ENCODE data around the gene OR4C45. TPM values are rescaled to one million over a fixed set of nuclear protein-coding genes. Genes with fewer than 3 reads are reported as not detected.

OR4C45 gene
- total and polyA plus RNA-seq, 2 of the 8 experiments (the other 6 are each of a cell fraction or from before 2014, with no cell fraction given): not detected

DNA sequence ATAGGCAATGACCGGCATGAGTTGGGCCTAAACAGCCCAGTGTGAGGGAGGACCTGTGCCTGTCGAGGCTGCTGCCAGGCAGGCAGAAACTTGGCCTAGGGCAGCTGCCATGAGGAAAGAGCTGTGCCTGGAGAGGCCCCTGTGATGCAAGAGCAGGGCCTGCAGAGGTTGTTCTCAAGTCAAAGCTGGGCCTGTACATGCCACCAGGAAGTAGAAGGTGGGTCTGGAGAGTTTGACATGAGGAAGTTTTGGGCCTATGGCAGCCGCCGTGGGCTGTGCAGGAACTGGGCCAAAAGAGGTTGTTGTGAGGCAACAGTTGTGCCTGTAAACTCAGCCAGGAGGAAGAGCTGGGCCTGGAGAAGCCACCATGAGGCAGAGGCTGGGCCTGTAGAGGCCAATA is 43.2 kb downstream of the OR4C45 start:
- H4K91ac ChIP-seq (replicated peaks; ENCODE audit: insufficient read length, low read length): no peak overlapping the region
- H3K18ac ChIP-seq (ENCODE audit: extremely low read depth, low read length): no peak overlapping the region
- no peak overlapping the region for H2BK5ac ChIP-seq (ENCODE audit: low read depth, low read length)
- H3K27ac ChIP-seq (ENCODE audit: low read depth, low read length): no peak overlapping the region
- no peaks in the 10 kb centered on the region for H3K36me3 ChIP-seq (ENCODE audit: control insufficient read depth in 2 of 4, insufficient read depth in 4 of 4, low read length in 3 of 4)
- H3K9ac ChIP-seq (replicated peaks in 1 of 4; ENCODE audit: extremely low read depth in 1 of 4, low read depth in 3 of 4, low read length in 3 of 4): no peak overlapping the region
- DNase-seq (ENCODE audit: low read depth in 1 of 2, low spot score in 2 of 2) (no peak), FAIRE-seq (no peak)
- 73% methylated on average over 4 of the region's 4 CpGs; no CpG with 5 or more reads in 1 of the 2 experiments for WGBS, 2 experiments (ENCODE audit: extremely low coverage in 1 of 2, insufficient coverage in 1 of 2, insufficient read length in 1 of 2, insufficient replicate concordance in 2 of 2, low coverage in 1 of 2, low lambda C conversion rate in 2 of 2, missing lambda C conversion rate in 1 of 2)
- H2AFZ ChIP-seq (ENCODE audit: low read length): no peak overlapping the region
- H2AK5ac ChIP-seq (ENCODE audit: low read depth, low read length): no peak overlapping the region
- no peak overlapping the region for H2BK120ac ChIP-seq (replicated peaks; ENCODE audit: low read depth, low read length)
- H4K20me1 ChIP-seq (replicated peaks in 1 of 2; ENCODE audit: control insufficient read depth in 1 of 2, insufficient read depth in 2 of 2, low read length in 2 of 2): no peaks in the 10 kb centered on the region
- H3K9me3 ChIP-seq (ENCODE audit: insufficient read depth in 2 of 2, low read depth in 1 of 2, low read length in 1 of 2): peaks cover 85 to 93% of the 10 kb centered on the region in 2 experiments
- no peaks in the 10 kb centered on the region for H3K27me3 ChIP-seq (replicated peaks in 1 of 4; ENCODE audit: control insufficient read depth in 3 of 4, extremely low read depth in 1 of 4, insufficient read depth in 3 of 4, low read length in 3 of 4)
- ChIA-PET CTCF (ENCODE audit: partially characterized antibody) (no interaction called here), POLR2A (ENCODE audit: partially characterized antibody) (no interaction called here)
- H2BK15ac ChIP-seq (ENCODE audit: low read length): no peak overlapping the region
- no peak overlapping the region for H3K4me3 ChIP-seq (ENCODE audit: extremely low read depth in 1 of 4, insufficient read depth in 2 of 4, low read depth in 3 of 4, low read length in 4 of 4)
- H4K5ac ChIP-seq (ENCODE audit: insufficient read length, low read depth, low read length): no peak overlapping the region
- H3K4me1 ChIP-seq (replicated peaks in 1 of 4; ENCODE audit: control insufficient read depth in 3 of 4, insufficient read depth in 4 of 4, low read length in 3 of 4): no peaks in the 10 kb centered on the region
- no peak overlapping the region for H3K56ac ChIP-seq (replicated peaks; ENCODE audit: insufficient read length, low read depth, low read length)
- no peaks in the 10 kb centered on the region for H3K79me1 ChIP-seq (ENCODE audit: low read depth, low read length)
- no peaks in the 10 kb centered on the region for H3K23me2 ChIP-seq (ENCODE audit: low read depth, low read length)
- H4K8ac ChIP-seq (ENCODE audit: extremely low read depth, insufficient read depth, low read length): no peak overlapping the region
- H3K4ac ChIP-seq (replicated peaks; ENCODE audit: insufficient read length, low read depth, low read length): no peak overlapping the region
- no peak overlapping the region for H3K14ac ChIP-seq (ENCODE audit: insufficient read length)
- no peak overlapping the region for H2BK12ac ChIP-seq (ENCODE audit: low read depth, low read length)
- no peak overlapping the region for H2BK20ac ChIP-seq (ENCODE audit: low read length)
- H3K4me2 ChIP-seq (ENCODE audit: insufficient read depth in 1 of 2, low read depth in 2 of 2, low read length in 2 of 2): no peak overlapping the region
- no peak overlapping the region for H3K23ac ChIP-seq (ENCODE audit: insufficient read length)
- H3K79me2 ChIP-seq (ENCODE audit: control insufficient read depth in 1 of 2, insufficient read depth in 2 of 2, low read length in 2 of 2): no peaks in the 10 kb centered on the region
- TF ChIP-seq ZNF274 (IDR thresholded peaks at IDR 0.05; ENCODE audit: borderline replicate concordance, extremely low read depth, low read length): no peak
- TF ChIP-seq BRCA1 (IDR thresholded peaks at IDR 0.05; ENCODE audit: low read depth, low read length): no peak
- no peak for TF ChIP-seq PHF8 (conservative IDR thresholded peaks at IDR 0.05; ENCODE audit: low read depth, low read length)
- no peak for TF ChIP-seq CTCF (IDR thresholded peaks at IDR 0.05; ENCODE audit: control extremely low read depth in 1 of 3, insufficient read depth in 1 of 3, low read depth in 1 of 3, low read length in 3 of 3)
- no peak for TF ChIP-seq POLR2A (IDR thresholded peaks at IDR 0.05; ENCODE audit: control extremely low read depth in 1 of 2, low read depth in 2 of 2, low read length in 2 of 2)
- TF ChIP-seq, protein P1, sequence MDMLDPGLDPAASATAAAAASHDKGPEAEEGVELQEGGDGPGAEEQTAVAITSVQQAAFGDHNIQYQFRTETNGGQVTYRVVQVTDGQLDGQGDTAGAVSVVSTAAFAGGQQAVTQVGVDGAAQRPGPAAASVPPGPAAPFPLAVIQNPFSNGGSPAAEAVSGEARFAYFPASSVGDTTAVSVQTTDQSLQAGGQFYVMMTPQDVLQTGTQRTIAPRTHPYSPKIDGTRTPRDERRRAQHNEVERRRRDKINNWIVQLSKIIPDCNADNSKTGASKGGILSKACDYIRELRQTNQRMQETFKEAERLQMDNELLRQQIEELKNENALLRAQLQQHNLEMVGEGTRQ (IDR thresholded peaks at IDR 0.05; ENCODE audit: low read length): no peak
- no peak for TF ChIP-seq EP300 (IDR thresholded peaks at IDR 0.05; ENCODE audit: borderline replicate concordance in 1 of 2, low read depth in 2 of 2, low read length in 2 of 2)
- no peak for TF ChIP-seq MAFK (IDR thresholded peaks at IDR 0.05; ENCODE audit: low read depth, low read length)
- TF ChIP-seq EGR1 (IDR thresholded peaks at IDR 0.05; ENCODE audit: borderline replicate concordance, low read depth, low read length): no peak
- no peak for TF ChIP-seq CREB1 (IDR thresholded peaks at IDR 0.05)
